Spleen (tissue), 7 donors: ENCODE measurements around the gene ARG1.

Experiments
- POLR2A ChIP-seq, 3 donors: fragments of 450-650 bp; IDR thresholded peaks; one replicate each; pipeline ENCODE4 v1.5.1; 2017; ENCODE audit warnings: antibody characterized with exemption in 3 of 3, mild to moderate bottlenecking in 1 of 3
- TF ChIP-seq, protein P1 (sequence below), 11 experiments: fragments of 200-600 bp in 7 of 11; fragments of 450-650 bp in 4 of 11; sonication (generic) in 4 of 11; IDR thresholded peaks in 8 of 11; conservative IDR thresholded peaks in 3 of 11; 1 replicate in 7 of 11; 2 replicates in 4 of 11; pipeline versions ENCODE4 v1.4.0 to v1.8.0; 2016 to 2021; ENCODE audit warnings: antibody characterized with exemption in 11 of 11, inconsistent platforms in 4 of 11, mild to moderate bottlenecking in 1 of 11
- donor health status: DM: no; HTN: no; CAD: no; lungs with moderate emphysema.
- donor health status: DM: no; HTN: no; CAD: no.
- donor health status: DM: no; HTN: no; CAD: no.

DNA sequence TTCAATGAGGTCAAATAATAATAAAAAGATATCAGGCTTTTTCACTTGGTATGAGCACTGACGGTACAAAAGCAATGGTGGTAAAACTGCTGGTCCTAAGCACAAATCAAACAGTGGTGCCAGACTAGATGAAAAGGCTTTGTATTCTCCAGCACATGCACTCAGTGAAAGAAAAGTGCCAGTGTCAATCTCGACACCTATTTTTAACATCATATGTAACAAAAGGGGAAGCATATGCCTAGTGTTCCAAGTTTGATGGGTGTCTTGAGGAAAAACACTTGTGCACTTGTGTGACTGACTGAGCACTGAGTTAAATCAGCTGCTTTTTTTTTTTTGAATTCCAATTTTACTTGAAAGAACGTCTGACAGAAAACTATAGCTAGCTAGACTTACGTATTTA, 27.7 kb downstream of the ARG1 start:
- TF ChIP-seq, protein P1, sequence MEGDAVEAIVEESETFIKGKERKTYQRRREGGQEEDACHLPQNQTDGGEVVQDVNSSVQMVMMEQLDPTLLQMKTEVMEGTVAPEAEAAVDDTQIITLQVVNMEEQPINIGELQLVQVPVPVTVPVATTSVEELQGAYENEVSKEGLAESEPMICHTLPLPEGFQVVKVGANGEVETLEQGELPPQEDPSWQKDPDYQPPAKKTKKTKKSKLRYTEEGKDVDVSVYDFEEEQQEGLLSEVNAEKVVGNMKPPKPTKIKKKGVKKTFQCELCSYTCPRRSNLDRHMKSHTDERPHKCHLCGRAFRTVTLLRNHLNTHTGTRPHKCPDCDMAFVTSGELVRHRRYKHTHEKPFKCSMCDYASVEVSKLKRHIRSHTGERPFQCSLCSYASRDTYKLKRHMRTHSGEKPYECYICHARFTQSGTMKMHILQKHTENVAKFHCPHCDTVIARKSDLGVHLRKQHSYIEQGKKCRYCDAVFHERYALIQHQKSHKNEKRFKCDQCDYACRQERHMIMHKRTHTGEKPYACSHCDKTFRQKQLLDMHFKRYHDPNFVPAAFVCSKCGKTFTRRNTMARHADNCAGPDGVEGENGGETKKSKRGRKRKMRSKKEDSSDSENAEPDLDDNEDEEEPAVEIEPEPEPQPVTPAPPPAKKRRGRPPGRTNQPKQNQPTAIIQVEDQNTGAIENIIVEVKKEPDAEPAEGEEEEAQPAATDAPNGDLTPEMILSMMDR (IDR thresholded peaks at IDR 0.05 in 8 of 11, conservative IDR thresholded peaks at IDR 0.05 in 3 of 11) = no peak
- no peak for TF ChIP-seq POLR2A (IDR thresholded peaks at IDR 0.05)
